Spinal cord (tissue), 10 donors: Measurements from ENCODE around the gene TMEM132E. TPM values are rescaled to one million over a fixed set of nuclear protein-coding genes. Genes with fewer than 3 reads are reported as not detected.

ENCODE experiments used
- DNase-seq, 6 donors: peaks; one replicate each; pipeline versions ENCODE4 v3.0.0 to v3.0.0-alpha.2; 2013 to 2015; ENCODE audit warnings: low spot score in 6 of 6, low read depth in 4 of 6
- H3K27ac ChIP-seq: one replicate; pipeline ENCODE4 v1.5.1; 2013; ENCODE audit warnings: low read depth, low read length, control low read depth
- H3K27me3 ChIP-seq: one replicate; pipeline ENCODE4 v1.6.1; 2013; ENCODE audit warnings: low read length; ENCODE audit not compliant: control insufficient read depth, insufficient read depth
- H3K36me3 ChIP-seq: one replicate; pipeline ENCODE4 v1.6.1; 2013; ENCODE audit warnings: low read length; ENCODE audit not compliant: control insufficient read depth, insufficient read depth
- H3K4me1 ChIP-seq: one replicate; pipeline ENCODE4 v1.6.1; 2013; ENCODE audit warnings: low read length; ENCODE audit not compliant: control insufficient read depth, insufficient read depth
- H3K4me3 ChIP-seq: one replicate; pipeline ENCODE4 v1.5.1; 2013; ENCODE audit warnings: low read depth, low read length, control low read depth
- H3K9me3 ChIP-seq: one replicate; pipeline ENCODE4 v1.6.1; 2013; ENCODE audit warnings: low read length; ENCODE audit not compliant: control insufficient read depth, insufficient read depth
- WGBS: methylation state at CpG from one replicate; pipeline ENCODE4 v1.1.5; 2013; ENCODE audit warnings: missing lambda C conversion rate; ENCODE audit not compliant: insufficient coverage; 5-methylcytosine and 5-hydroxymethylcytosine counted together
- polyA plus RNA-seq, 2 donors: library from polyadenylated mRNA; unstranded; fragments of 120-200 nt; gene quantifications; one replicate each; pipeline ENCODE4 v1.2.1, GENCODE V29; 2013; ENCODE audit not compliant: insufficient read length in 2 of 2
- total RNA-seq, 2 donors: library from RNA; depleted of rRNA in 1 of 2; stranded (reverse); fragments of 120-200 nt in 1 of 2; fragments of >200 nt in 1 of 2; gene quantifications; one replicate each; pipeline versions ENCODE4 v1.2.3 to v1.2.4, GENCODE V29; 2013 to 2014
- donor health status: healthy.

The TMEM132E gene
- total and polyA plus RNA-seq, 4 donors, result 6.2 to 28.4 (median 21.1) TPM

DNA sequence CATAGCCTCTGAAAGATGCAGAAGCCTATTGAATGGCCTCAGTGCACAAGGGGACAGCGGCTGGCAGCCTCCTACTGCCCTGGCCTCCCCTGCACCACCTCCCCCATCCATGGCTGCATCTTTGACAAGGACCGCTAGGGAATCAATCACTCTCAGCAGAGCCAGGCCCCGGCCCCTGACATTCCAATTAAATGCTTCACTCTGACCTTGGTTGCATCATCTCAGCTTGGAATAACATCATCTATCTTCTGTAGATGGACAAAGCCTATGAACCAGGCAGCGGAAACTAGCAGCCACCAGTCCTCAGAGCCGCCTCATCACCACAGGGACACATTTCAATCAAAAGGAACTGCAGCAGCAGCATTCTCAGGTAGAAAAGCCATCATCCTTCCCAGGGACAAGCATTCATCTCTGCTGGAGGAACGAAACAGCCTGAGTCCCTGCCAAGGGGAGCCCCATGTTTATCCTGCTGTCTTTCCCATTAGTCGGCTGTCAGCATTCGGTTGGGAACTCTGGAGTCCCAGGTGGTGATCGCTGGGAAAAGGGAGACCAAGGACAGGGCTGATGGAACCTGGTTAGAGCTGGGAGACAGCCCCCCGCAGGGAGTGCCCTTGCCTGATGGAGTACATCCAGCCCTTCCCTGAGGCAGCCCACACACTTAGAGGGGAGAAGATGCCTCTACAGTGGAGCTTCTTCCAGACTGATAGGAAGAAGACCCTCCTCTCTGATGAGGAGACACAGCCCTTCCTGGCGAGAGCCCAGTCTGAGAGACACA is 11.5 kb upstream of the TMEM132E start:
- Histone ChIP-seq H3K4me1 (peaks cover 19% of the 10 kb centered on the region), H3K9me3 (no peaks in the 10 kb centered on the region), H3K36me3 (no peaks in the 10 kb centered on the region), H3K4me3 (no peak overlapping the region), H3K27me3 (peaks cover 11% of the 10 kb centered on the region), H3K27ac (no peak overlapping the region)
- 49% methylated on average over 11 of the region's 11 CpGs for WGBS
- DNase-seq, result peak in 1 of 6 donors; percentile 70

DNA sequence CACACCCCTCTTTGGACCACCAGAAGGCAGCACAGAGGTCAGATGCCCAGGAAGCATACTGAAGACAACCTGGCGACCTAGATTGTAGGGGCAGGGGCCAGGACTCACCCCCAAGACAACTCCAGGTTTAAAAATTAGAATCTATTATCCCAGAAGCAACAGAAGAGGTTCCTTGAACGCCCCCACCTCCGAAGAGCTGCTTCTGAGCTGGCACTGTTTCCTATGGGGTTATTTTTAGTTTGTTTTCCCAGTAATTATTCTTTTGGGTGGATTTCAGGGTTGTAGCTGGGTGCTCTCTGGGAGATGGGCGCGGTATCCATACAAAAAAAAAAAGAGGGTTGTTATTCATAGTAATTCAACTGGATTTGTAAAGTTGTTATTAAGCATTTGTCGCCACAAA is 10.4 kb upstream of the TMEM132E start:
- 86% methylated on average over 2 of the region's 6 CpGs for WGBS
- H3K9me3 ChIP-seq, result no peaks in the 10 kb centered on the region
- H3K4me1 ChIP-seq, result peaks cover 19% of the 10 kb centered on the region
- peaks cover 7% of the 10 kb centered on the region for H3K27me3 ChIP-seq
- DNase-seq, result no peak
- H3K36me3 ChIP-seq, result no peaks in the 10 kb centered on the region
- no peak overlapping the region for H3K27ac ChIP-seq
- H3K4me3 ChIP-seq, result no peak overlapping the region

DNA sequence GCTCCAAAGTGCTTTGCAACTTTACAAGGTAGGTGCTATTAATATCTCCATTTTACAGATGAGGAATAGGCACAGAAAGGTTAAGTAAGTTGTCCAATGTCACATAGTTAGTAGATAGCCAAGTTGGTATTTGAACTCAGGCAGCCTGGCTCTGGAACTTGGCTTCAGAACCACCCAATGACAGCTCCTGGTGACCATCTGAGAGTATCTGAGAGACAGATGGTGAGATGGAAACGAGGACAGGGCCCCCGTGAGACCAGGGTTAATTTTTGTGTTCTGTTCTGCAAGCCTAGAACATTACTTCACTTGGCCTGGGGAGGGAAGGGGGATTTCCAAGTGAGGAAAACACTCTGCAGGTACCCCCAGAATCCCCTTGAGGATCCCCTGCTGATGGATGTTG is 9.8 kb upstream of the TMEM132E start:
- Histone ChIP-seq H3K9me3 (no peaks in the 10 kb centered on the region), H3K27ac (no peak overlapping the region), H3K4me1 (peaks cover 19% of the 10 kb centered on the region), H3K4me3 (no peak overlapping the region), H3K27me3 (peaks cover 7% of the 10 kb centered on the region), H3K36me3 (no peaks in the 10 kb centered on the region)
- 83% methylated on average over 1 of the region's 2 CpGs for WGBS
- DNase-seq, result no peak

DNA sequence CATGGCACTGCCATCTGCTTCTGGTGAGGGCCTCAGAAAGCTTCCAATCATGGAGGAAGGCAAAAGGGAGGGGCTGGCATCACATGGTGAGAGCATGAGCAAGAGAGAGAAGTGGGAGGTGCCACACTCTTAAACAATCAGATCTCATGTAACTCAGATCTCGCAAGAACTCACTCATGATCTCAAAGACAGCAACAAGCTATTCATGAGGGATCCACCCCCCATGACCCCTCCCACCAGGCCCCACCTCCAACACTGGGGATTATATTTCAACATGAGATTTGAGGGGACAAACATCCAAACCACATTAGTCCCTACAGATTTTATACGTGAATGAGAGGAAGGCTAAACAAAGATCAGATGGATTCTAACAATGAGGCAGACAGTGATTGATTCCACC is 8.9 kb upstream of the TMEM132E start:
- no peak for DNase-seq
- Histone ChIP-seq H3K27ac (no peak overlapping the region), H3K36me3 (no peaks in the 10 kb centered on the region), H3K4me3 (no peak overlapping the region), H3K9me3 (no peaks in the 10 kb centered on the region), H3K4me1 (peaks cover 19% of the 10 kb centered on the region), H3K27me3 (peaks cover 7% of the 10 kb centered on the region)
- WGBS, result no CpG with 5 or more reads among the region's 2 CpGs

DNA sequence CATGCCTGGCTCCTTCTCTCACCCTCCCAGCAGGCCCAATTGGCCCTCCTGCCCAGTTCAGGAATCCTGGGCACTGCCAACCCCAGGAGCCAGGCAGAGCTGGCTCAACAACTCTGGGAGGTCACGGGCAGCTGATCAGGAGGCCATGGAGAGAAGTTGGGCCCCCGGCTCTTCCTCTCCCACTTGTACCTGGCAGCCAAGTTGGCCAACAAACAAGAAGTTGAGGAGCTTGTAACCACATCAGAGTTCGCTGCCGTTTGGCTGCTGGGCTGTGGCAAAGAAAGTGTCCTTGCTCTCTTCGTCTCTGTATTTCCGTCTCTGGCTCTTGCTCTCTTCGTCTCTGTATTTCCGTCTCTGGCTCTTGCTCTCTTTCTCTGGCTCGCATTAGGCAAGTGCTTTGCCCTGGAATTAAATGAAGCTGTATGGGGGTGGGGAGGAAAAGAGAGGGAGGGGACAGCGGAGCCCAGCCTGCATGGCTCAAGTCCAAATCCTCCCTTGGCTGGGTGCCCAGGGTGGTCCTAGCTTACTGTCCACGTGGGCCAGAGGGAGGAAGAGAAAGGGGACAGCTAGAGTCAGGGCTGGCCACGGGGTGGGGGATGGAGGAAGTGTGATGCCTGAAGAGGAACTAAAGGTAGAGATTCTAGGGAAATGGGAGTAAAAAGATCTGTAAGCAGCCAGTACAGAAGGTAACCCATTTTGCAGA is 7.8 kb upstream of the TMEM132E start:
- 26% methylated on average over 11 of the region's 12 CpGs for WGBS
- Histone ChIP-seq H3K27ac (no peak overlapping the region), H3K9me3 (no peaks in the 10 kb centered on the region), H3K36me3 (no peaks in the 10 kb centered on the region), H3K4me1 (peaks cover 19% of the 10 kb centered on the region), H3K27me3 (peaks cover 7% of the 10 kb centered on the region), H3K4me3 (no peak overlapping the region)
- DNase-seq, result peak in 2 of 6 donors; percentile 74 to 87

DNA sequence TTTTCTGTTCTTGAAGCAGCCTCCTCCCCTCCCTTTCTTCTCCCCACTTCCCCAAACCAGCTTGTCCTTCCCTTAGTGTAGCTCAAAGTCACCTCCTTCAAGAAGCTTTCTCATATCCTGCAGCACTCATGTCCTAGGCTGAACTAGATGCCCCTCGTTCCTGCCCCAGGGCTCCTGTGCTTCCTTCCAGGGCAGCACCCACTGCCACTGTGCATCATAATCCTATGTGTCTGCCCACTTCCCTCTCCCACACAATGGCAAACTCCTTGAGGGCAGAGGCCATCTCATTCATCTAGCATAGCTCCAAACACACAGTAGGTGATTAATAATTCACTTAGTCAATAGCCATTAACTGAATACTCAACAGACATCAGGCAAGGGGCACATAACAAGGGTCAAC is 6.9 kb upstream of the TMEM132E start:
- Histone ChIP-seq H3K4me1 (peaks cover 19% of the 10 kb centered on the region), H3K27ac (no peak overlapping the region), H3K4me3 (no peak overlapping the region), H3K9me3 (no peaks in the 10 kb centered on the region), H3K36me3 (no peaks in the 10 kb centered on the region), H3K27me3 (peaks cover 8% of the 10 kb centered on the region)
- no peak for DNase-seq
- WGBS, result 75% methylated on average over 1 of the region's 1 CpG

DNA sequence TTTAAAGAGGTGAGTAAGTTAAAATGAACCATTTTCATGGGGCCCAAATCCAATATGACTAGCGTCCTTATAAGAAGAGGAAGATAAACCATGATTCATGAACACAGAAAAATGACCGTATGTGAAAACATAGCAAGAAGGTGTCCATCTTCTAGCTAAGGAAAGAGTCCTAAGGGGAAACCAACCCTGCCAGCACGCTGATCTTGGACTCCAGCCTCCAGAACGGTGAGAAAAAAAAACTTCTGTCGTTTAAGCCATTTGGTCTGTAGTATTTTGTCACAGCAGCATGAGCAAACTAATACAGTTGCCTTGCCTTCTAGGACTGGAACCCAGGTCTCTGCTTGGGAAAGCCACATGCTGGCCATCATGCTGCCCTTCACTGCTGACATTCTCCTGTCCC is 4.2 kb upstream of the TMEM132E start:
- Histone ChIP-seq H3K9me3 (no peaks in the 10 kb centered on the region), H3K4me3 (no peak overlapping the region), H3K4me1 (peaks cover 36% of the 10 kb centered on the region), H3K36me3 (no peaks in the 10 kb centered on the region), H3K27me3 (peaks cover 25% of the 10 kb centered on the region), H3K27ac (no peak overlapping the region)
- no peak for DNase-seq
- 88% methylated on average over 5 of the region's 5 CpGs for WGBS

DNA sequence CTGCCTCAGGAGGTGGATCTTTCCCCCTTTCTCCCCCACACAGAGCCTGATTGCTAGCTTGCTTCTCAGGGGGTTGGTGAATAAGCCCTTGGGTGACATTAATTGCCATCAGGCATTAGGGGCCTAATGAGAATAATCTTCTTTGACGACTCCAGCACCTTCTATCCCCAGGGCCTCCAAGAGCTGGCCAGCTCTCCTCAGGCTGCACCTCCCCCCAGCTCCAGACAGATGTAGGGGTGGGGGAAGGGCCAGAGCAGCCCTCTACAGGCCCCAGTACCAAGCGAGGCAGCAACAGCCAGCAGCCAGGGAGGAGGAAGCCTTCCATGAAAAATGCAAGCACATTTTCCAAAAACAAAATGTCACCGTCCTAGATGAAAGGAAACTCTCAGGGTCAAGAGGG is 1.4 kb upstream of the TMEM132E start:
- Histone ChIP-seq H3K27ac (no peak overlapping the region), H3K27me3 (peaks cover 47% of the 10 kb centered on the region), H3K9me3 (no peaks in the 10 kb centered on the region), H3K4me1 (peaks cover 50% of the 10 kb centered on the region), H3K36me3 (no peaks in the 10 kb centered on the region), H3K4me3 (no peak overlapping the region)
- DNase-seq, result no peak
- no CpG with 5 or more reads among the region's 3 CpGs for WGBS

DNA sequence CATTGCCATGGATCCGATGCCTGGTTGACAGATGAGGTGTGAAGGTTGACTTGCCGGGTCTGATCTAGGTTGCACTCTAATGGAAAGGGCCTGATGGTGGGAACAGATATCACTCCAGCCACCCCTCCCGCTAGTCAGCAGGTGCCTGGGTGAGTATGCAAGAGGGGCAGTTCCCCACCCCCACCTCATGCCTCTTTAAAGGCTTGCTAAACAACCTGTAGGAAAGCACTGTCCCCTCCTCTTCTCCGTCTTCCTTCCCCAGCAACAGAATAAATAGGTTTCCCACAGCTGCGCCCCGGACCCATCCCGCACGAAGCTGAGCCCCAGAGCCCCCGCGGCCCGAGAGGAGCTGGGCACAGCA is 746 bp upstream of the TMEM132E start:
- Histone ChIP-seq H3K9me3 (no peaks in the 10 kb centered on the region), H3K4me3 (peak overlapping the region; percentile 66), H3K27me3 (peaks cover 52% of the 10 kb centered on the region), H3K27ac (peak overlapping the region; percentile 57), H3K36me3 (no peaks in the 10 kb centered on the region), H3K4me1 (peaks cover 56% of the 10 kb centered on the region)
- DNase-seq, result no peak
- 4% methylated on average over 10 of the region's 11 CpGs for WGBS
